SK-N-SH (cell line): Measurements from ENCODE around the gene ARHGEF11.

Experiments
- FOXJ3 ChIP-seq: sonication (generic); formaldehyde crosslinking; IDR thresholded peaks from 2 replicates; pipeline ENCODE4 v1.5.1; 2020; ENCODE audit warnings: mild to moderate bottlenecking, missing genetic modification reagents
- JUND ChIP-seq: IDR thresholded peaks from 2 replicates; pipeline ENCODE4 v1.4.0; 2012
- POLR2AphosphoS5 ChIP-seq: IDR thresholded peaks from 2 replicates; pipeline ENCODE4 v1.6.1; 2012; ENCODE audit warnings: low read depth, low read length
- RCOR1 ChIP-seq: fragments of 150-350 bp; IDR thresholded peaks from 2 replicates; pipeline ENCODE4 v1.6.1; 2017; ENCODE audit warnings: antibody characterized with exemption, low read length
- SIN3A ChIP-seq: IDR thresholded peaks from 2 replicates; pipeline ENCODE4 v1.6.1; 2012; ENCODE audit warnings: low read depth, mild to moderate bottlenecking, low read length, moderate library complexity, borderline replicate concordance
- TAF1 ChIP-seq: IDR thresholded peaks from 2 replicates; pipeline ENCODE4 v1.6.1; 2012; ENCODE audit warnings: low read depth, mild to moderate bottlenecking, low read length, moderate library complexity, borderline replicate concordance
- TF ChIP-seq, protein P1 (sequence below): fragments of 200-600 bp; sonication (generic); IDR thresholded peaks from 2 replicates; pipeline ENCODE4 v1.6.1; 2017; ENCODE audit warnings: antibody characterized with exemption, mild to moderate bottlenecking, moderate library complexity

DNA sequence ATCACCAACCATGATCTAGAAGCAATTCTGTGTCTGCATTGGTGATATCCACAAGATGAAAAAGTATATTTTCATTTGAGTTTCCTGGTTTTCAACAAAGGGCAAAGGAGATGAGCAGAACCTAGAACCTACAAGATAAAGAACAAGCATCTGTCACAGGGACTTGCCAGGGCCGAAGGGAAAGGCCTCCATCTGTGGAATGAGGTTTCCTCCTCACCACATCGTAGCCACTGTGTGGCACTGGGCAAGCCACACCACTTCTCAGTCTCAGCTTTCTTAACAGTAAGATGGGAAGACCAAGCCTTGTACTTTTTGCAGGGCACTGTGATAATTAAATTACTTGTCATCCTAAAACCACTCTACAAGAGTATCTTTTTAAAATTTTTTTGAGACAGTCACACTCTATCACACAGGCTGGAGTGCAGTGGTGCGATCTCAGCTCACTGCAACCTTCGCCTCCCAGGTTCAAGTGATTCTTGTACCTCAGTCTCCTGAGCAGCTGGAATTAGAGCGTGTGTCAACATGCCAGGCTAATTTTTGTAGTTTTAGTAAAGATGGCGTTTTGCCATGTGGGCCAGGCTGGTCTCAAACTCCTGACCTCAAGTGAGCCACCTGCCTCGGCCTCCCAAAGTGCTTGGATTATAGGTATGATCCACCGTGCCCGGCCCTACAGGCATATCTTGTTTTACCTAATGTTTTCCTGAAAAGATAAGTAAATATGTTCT, 45.8 kb downstream of the ARHGEF11 start:
- no peak for TF ChIP-seq TAF1
- TF ChIP-seq, protein P1, sequence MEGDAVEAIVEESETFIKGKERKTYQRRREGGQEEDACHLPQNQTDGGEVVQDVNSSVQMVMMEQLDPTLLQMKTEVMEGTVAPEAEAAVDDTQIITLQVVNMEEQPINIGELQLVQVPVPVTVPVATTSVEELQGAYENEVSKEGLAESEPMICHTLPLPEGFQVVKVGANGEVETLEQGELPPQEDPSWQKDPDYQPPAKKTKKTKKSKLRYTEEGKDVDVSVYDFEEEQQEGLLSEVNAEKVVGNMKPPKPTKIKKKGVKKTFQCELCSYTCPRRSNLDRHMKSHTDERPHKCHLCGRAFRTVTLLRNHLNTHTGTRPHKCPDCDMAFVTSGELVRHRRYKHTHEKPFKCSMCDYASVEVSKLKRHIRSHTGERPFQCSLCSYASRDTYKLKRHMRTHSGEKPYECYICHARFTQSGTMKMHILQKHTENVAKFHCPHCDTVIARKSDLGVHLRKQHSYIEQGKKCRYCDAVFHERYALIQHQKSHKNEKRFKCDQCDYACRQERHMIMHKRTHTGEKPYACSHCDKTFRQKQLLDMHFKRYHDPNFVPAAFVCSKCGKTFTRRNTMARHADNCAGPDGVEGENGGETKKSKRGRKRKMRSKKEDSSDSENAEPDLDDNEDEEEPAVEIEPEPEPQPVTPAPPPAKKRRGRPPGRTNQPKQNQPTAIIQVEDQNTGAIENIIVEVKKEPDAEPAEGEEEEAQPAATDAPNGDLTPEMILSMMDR = no peak
- TF ChIP-seq POLR2AphosphoS5 = no peak
- TF ChIP-seq JUND = no peak
- no peak for TF ChIP-seq FOXJ3
- TF ChIP-seq RCOR1 = no peak
- no peak for TF ChIP-seq SIN3A
